ENCODE measurements around the gene SAMD3.
"Not testable (repeated sequence)": the region's sequence is repeated elsewhere in the genome, so short reads cannot be mapped to it uniquely, and the experiment has no call there.

The SAMD3 gene

GRCh38 chr6:130222775-130223174 lies at the start of gene SAMD3:
Gene SAMD3, minus strand, starts transcription at chr6:130222951. Its CDS starts 7,678 bp downstream, at chr6:130215273.
- Histone ChIP-seq H3K4me2 (ENCODE audit: low read length) (peak within 1 kb of the TSS; percentile 36), H3K36me3 (replicated peaks; ENCODE audit: low read depth, low read length) (no peaks in the 10 kb centered on the region), H3K27ac (ENCODE audit: low read length) (no peak within 1 kb of the TSS), H2AFZ (ENCODE audit: low read depth, low read length) (no peak within 1 kb of the TSS), H3K9ac (ENCODE audit: low read length) (no peak within 1 kb of the TSS), H3K79me2 (ENCODE audit: low read length) (no peaks in the 10 kb centered on the region), H3K27me3 (ENCODE audit: low read depth, low read length) (no peaks in the 10 kb centered on the region), H3K4me3 (ENCODE audit: low read length) (no peak within 1 kb of the TSS), H3K9me3 (ENCODE audit: insufficient read depth, low read length) (peaks cover 4% of the 10 kb centered on the region; the same call in 1 of the 2 replicates), H3K4me1 (ENCODE audit: low read length) (peaks cover 16% of the 10 kb centered on the region), H4K20me1 (ENCODE audit: insufficient read depth, low read length) (no peaks in the 10 kb centered on the region)
- TF ChIP-seq EZH2phosphoT487 (IDR thresholded peaks at IDR 0.05; ENCODE audit: low read depth) (no peak), CTCF (IDR thresholded peaks at IDR 0.05; ENCODE audit: low read depth, low read length) (no peak)

- peak overlapping the region; percentile 3; the same call in 1 of the 2 replicates for H3K4me2 ChIP-seq (ENCODE audit: low read length)
- no peak overlapping the region for H2AFZ ChIP-seq (ENCODE audit: low read depth, low read length)
- no peaks in the 10 kb centered on the region for H3K27me3 ChIP-seq (ENCODE audit: low read depth, low read length)
- no peaks in the 10 kb centered on the region for H4K20me1 ChIP-seq (ENCODE audit: insufficient read depth, low read length)
- no peak overlapping the region for H3K4me3 ChIP-seq (ENCODE audit: low read length)
- H3K9ac ChIP-seq (ENCODE audit: low read length): no peak overlapping the region
- H3K4me1 ChIP-seq (ENCODE audit: low read length): peaks cover 28% of the 10 kb centered on the region
- H3K79me2 ChIP-seq (ENCODE audit: low read length): peaks cover 63% of the 10 kb centered on the region
- H3K36me3 ChIP-seq (replicated peaks; ENCODE audit: low read depth, low read length): peaks cover 58% of the 10 kb centered on the region
- TF ChIP-seq CTCF (IDR thresholded peaks at IDR 0.05; ENCODE audit: low read depth, low read length) (no peak), EZH2phosphoT487 (IDR thresholded peaks at IDR 0.05; ENCODE audit: low read depth) (no peak)
- peaks cover 20% of the 10 kb centered on the region for H3K9me3 ChIP-seq (ENCODE audit: insufficient read depth, low read length)
- peak overlapping the region; percentile 19 for H3K27ac ChIP-seq (ENCODE audit: low read length)
These were observed 47.4 kb upstream of the SAMD3 start for GRCh38 chr6:130269969-130270635.

- not testable (repeated sequence) for H3K27ac ChIP-seq (ENCODE audit: low read length); H3K4me2 ChIP-seq (ENCODE audit: low read length); H2AFZ ChIP-seq (ENCODE audit: low read depth, low read length); H3K27me3 ChIP-seq (ENCODE audit: low read depth, low read length); H3K9me3 ChIP-seq (ENCODE audit: insufficient read depth, low read length); H3K9ac ChIP-seq (ENCODE audit: low read length); H3K4me3 ChIP-seq (ENCODE audit: low read length); H4K20me1 ChIP-seq (ENCODE audit: insufficient read depth, low read length)
- Histone ChIP-seq H3K4me1 (ENCODE audit: low read length) (peaks cover 45% of the 10 kb centered on the region), H3K79me2 (ENCODE audit: low read length) (peaks cover 93% of the 10 kb centered on the region), H3K36me3 (replicated peaks; ENCODE audit: low read depth, low read length) (peaks cover 15% of the 10 kb centered on the region)
These were observed 42.8 kb upstream of the SAMD3 start for GRCh38 chr6:130265553-130265952.

- peak overlapping the region; percentile 96 for H3K9ac ChIP-seq (ENCODE audit: low read length)
- peaks cover 46% of the 10 kb centered on the region for H3K4me1 ChIP-seq (ENCODE audit: low read length)
- H3K36me3 ChIP-seq (replicated peaks; ENCODE audit: low read depth, low read length): peaks cover 3% of the 10 kb centered on the region
- H3K79me2 ChIP-seq (ENCODE audit: low read length): peaks cover 61% of the 10 kb centered on the region
- peak overlapping the region; percentile 99 for H3K27ac ChIP-seq (ENCODE audit: low read length)
- peak overlapping the region; percentile 94 for H3K4me2 ChIP-seq (ENCODE audit: low read length)
- peak overlapping the region; percentile 91 for H3K4me3 ChIP-seq (ENCODE audit: low read length)
- no peaks in the 10 kb centered on the region for H3K9me3 ChIP-seq (ENCODE audit: insufficient read depth, low read length)
- H4K20me1 ChIP-seq (ENCODE audit: insufficient read depth, low read length): no peaks in the 10 kb centered on the region
- H2AFZ ChIP-seq (ENCODE audit: low read depth, low read length): no peak overlapping the region
- TF ChIP-seq EZH2phosphoT487 (IDR thresholded peaks at IDR 0.05; ENCODE audit: low read depth) (no peak), CTCF (IDR thresholded peaks at IDR 0.05; ENCODE audit: low read depth, low read length) (no peak)
- no peaks in the 10 kb centered on the region for H3K27me3 ChIP-seq (ENCODE audit: low read depth, low read length)
These were observed 39.3 kb upstream of the SAMD3 start for GRCh38 chr6:130262008-130262407.

GRCh38 chr6:130261558-130261957 lies 38.8 kb upstream of the SAMD3 start:
- not testable (repeated sequence) for H3K27me3 ChIP-seq (ENCODE audit: low read depth, low read length); H4K20me1 ChIP-seq (ENCODE audit: insufficient read depth, low read length); H2AFZ ChIP-seq (ENCODE audit: low read depth, low read length); H3K9me3 ChIP-seq (ENCODE audit: insufficient read depth, low read length); H3K36me3 ChIP-seq (replicated peaks; ENCODE audit: low read depth, low read length)
- Histone ChIP-seq H3K27ac (ENCODE audit: low read length) (peak overlapping the region; percentile 99), H3K79me2 (ENCODE audit: low read length) (peaks cover 56% of the 10 kb centered on the region), H3K4me2 (ENCODE audit: low read length) (peak overlapping the region; percentile 94), H3K9ac (ENCODE audit: low read length) (peak overlapping the region; percentile 96), H3K4me1 (ENCODE audit: low read length) (peaks cover 42% of the 10 kb centered on the region), H3K4me3 (ENCODE audit: low read length) (peak overlapping the region; percentile 91)

- not testable (repeated sequence) for H3K9me3 ChIP-seq (ENCODE audit: insufficient read depth, low read length); H3K36me3 ChIP-seq (replicated peaks; ENCODE audit: low read depth, low read length); H2AFZ ChIP-seq (ENCODE audit: low read depth, low read length); H3K27me3 ChIP-seq (ENCODE audit: low read depth, low read length); H4K20me1 ChIP-seq (ENCODE audit: insufficient read depth, low read length)
- Histone ChIP-seq H3K4me1 (ENCODE audit: low read length) (peaks cover 40% of the 10 kb centered on the region), H3K4me2 (ENCODE audit: low read length) (peak overlapping the region; percentile 94), H3K9ac (ENCODE audit: low read length) (peak overlapping the region; percentile 96), H3K27ac (ENCODE audit: low read length) (peak overlapping the region; percentile 99), H3K79me2 (ENCODE audit: low read length) (peaks cover 51% of the 10 kb centered on the region), H3K4me3 (ENCODE audit: low read length) (peak overlapping the region; percentile 91)
These were observed 38.0 kb upstream of the SAMD3 start for GRCh38 chr6:130260614-130261241.

GRCh38 chr6:130260050-130260462 lies 37.3 kb upstream of the SAMD3 start:
- Histone ChIP-seq H3K4me3 (ENCODE audit: low read length) (peak overlapping the region; percentile 91), H3K27ac (ENCODE audit: low read length) (peak overlapping the region; percentile 99), H3K4me1 (ENCODE audit: low read length) (peaks cover 36% of the 10 kb centered on the region), H3K9ac (ENCODE audit: low read length) (peak overlapping the region; percentile 96), H3K4me2 (ENCODE audit: low read length) (peak overlapping the region; percentile 94), H3K79me2 (ENCODE audit: low read length) (peaks cover 45% of the 10 kb centered on the region)
- H4K20me1 ChIP-seq (ENCODE audit: insufficient read depth, low read length); H3K36me3 ChIP-seq (replicated peaks; ENCODE audit: low read depth, low read length); H3K9me3 ChIP-seq (ENCODE audit: insufficient read depth, low read length); H3K27me3 ChIP-seq (ENCODE audit: low read depth, low read length); H2AFZ ChIP-seq (ENCODE audit: low read depth, low read length): not testable (repeated sequence)
